ENCODE data around the gene TJP3.

- no peak for TF ChIP-seq CTCF (IDR thresholded peaks at IDR 0.05; ENCODE audit: low read length)
- no peak for TF ChIP-seq EZH2 (optimal IDR thresholded peaks at IDR 0.05; ENCODE audit: low read depth, low read length)
- TF ChIP-seq EZH2phosphoT487 (IDR thresholded peaks at IDR 0.05; ENCODE audit: low read length) = no peak
These were observed 49.1 kb upstream of the TJP3 start for GRCh38 chr19:3658870-3659745.
